ENCODE data around the gene GRK1.
"Not testable (repeated sequence)": the region's sequence is repeated elsewhere in the genome, so short reads cannot be mapped to it uniquely, and the experiment has no call there.

Gene GRK1

GRCh38 chr13:113666951-113667701 is at the start of gene GRK1:
GRK1 (plus strand) TSS chr13:113667219; CDS start chr13:113667387, 168 bp downstream.
- in situ Hi-C loops (cut with MboI; ENCODE audit: low sequenced_read_pairs) = no loop called here

GRCh38 chr13:113617961-113618360 is 49.1 kb upstream of the GRK1 start:
- in situ Hi-C loops (cut with MboI; ENCODE audit: low sequenced_read_pairs) = no loop called here

DNA sequence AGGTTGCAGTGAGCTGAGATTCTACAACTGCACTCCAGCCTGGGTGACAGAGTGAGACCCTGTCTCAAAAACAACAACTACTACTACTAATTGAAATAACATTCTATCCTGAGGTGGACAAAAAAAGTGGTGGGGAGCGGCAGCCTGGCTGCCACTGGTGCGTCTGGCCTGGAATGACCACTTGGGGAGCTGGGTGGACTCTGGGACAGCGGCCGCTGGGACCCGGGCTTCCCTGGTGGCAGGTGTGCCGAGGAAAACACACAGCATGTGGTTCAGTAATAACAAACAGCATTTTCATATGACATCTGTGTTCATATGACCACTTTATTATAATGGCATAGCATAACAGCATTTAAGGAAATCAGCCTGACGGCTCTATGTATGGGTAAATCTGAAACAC is 48.6 kb upstream of the GRK1 start:
- in situ Hi-C loops (cut with MboI; ENCODE audit: low sequenced_read_pairs) = no loop called here

DNA sequence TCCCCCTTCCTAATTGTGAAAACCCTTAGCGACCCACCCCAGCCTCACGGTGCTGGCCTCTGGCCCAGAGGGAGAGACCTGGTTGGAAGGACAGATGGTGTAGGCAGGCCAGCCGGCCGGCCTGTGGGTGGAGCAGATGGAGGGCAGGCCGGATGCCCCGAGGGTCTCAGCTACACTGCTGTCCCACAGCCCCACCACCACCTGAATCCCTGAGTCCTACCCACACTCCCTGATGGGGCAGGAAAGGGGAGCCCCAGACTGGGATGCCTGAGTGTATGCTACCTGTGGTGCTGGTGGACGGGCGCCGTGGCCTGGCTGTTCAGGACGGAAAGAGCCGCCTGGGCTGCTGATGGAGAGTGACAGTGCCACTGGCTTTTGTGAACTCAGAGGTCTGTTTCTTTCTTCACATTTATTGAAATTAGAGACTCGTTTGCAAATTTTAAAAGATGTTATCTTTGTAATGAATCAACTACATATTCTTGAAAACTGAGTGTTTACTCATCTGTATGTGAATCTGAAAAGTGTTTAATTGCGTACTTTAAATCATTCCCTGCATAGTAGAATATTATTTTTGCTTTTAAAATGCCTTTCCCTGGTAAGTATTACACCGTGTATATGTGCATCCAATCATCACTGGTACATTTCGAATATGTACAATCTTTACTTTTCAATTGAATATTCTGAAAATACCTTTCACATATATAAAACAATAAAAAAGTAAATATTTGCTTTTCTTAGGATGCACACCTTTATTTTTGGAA is 46.8 kb upstream of the GRK1 start:
- in situ Hi-C loops (cut with MboI; ENCODE audit: low sequenced_read_pairs) = no loop called here

DNA sequence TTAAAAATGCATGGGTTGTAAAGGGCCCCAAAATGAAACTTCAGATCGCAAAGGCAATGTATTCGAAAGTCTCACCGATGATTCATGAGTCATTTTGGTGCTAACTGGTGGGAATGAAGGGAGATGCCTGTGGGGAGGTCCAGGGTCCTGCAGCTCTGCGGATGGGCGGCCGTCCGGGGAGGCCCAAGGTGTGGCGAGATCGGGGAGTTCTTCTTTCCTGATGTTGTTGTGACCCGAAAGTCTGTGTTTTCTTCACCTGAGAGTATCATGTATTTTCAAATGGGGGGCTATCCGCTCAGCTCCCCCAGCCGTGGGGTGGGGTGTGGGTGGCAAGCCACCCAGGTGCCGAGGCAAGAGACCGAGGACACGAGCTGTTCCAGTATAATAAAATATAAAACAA is 46.0 kb upstream of the GRK1 start:
- in situ Hi-C loops (cut with MboI; ENCODE audit: low sequenced_read_pairs) = no loop called here

GRCh38 chr13:113621498-113621897 is 45.5 kb upstream of the GRK1 start:
- in situ Hi-C loops (cut with MboI; ENCODE audit: low sequenced_read_pairs) = not testable (repeated sequence)

GRCh38 chr13:113621986-113622550 is 45.0 kb upstream of the GRK1 start:
- in situ Hi-C loops (cut with MboI; ENCODE audit: low sequenced_read_pairs) = not testable (repeated sequence)

DNA sequence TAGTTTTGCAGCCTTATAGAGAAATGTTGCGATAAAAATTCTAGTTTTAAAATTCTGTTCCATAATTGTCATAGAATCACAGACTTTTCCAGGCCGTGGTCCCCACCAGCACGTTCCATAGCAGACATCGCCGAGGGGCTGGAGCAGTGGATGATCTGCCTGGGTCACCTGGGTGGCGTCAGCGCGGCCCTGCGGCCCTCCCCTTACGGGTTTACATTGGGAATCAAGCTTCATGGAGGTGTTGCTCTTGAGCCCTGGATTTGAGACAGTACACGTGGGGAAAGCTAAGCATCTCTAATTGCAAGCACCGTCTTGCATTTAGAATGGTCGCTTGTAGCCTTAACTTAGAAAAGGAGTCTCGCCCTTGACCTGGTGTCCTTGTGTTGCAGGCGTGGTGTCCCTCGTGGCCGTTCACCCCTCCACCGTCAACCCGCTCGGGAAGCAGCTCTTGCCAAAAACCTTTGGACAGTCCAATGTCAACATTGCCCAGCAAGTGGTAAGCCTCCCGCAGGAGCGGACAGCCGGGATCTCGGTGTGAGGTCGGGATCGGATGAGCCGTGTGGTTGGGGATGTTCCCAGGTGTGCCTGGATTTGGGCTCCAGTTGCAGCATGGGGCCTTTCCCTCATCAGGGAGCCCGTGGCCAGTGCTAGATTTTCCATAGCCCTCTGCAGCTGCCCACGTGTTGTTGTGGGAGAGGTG is 44.1 kb upstream of the GRK1 start:
- in situ Hi-C loops (cut with MboI; ENCODE audit: low sequenced_read_pairs) = no loop called here

- in situ Hi-C loops (cut with MboI; ENCODE audit: low sequenced_read_pairs) = no loop called here
Observed at GRCh38 chr13:113623491-113624234, 43.4 kb upstream of the GRK1 start.

GRCh38 chr13:113624235-113624587 is 42.8 kb upstream of the GRK1 start:
- in situ Hi-C loops (cut with MboI; ENCODE audit: low sequenced_read_pairs) = no loop called here

GRCh38 chr13:113624640-113625304 is 42.2 kb upstream of the GRK1 start:
- in situ Hi-C loops (cut with MboI; ENCODE audit: low sequenced_read_pairs) = not testable (repeated sequence)

GRCh38 chr13:113625965-113626721 is 40.9 kb upstream of the GRK1 start:
- in situ Hi-C loops (cut with MboI; ENCODE audit: low sequenced_read_pairs) = no loop called here

- in situ Hi-C loops (cut with MboI; ENCODE audit: low sequenced_read_pairs) = no loop called here
Observed at GRCh38 chr13:113627136-113627535, 39.9 kb upstream of the GRK1 start.

DNA sequence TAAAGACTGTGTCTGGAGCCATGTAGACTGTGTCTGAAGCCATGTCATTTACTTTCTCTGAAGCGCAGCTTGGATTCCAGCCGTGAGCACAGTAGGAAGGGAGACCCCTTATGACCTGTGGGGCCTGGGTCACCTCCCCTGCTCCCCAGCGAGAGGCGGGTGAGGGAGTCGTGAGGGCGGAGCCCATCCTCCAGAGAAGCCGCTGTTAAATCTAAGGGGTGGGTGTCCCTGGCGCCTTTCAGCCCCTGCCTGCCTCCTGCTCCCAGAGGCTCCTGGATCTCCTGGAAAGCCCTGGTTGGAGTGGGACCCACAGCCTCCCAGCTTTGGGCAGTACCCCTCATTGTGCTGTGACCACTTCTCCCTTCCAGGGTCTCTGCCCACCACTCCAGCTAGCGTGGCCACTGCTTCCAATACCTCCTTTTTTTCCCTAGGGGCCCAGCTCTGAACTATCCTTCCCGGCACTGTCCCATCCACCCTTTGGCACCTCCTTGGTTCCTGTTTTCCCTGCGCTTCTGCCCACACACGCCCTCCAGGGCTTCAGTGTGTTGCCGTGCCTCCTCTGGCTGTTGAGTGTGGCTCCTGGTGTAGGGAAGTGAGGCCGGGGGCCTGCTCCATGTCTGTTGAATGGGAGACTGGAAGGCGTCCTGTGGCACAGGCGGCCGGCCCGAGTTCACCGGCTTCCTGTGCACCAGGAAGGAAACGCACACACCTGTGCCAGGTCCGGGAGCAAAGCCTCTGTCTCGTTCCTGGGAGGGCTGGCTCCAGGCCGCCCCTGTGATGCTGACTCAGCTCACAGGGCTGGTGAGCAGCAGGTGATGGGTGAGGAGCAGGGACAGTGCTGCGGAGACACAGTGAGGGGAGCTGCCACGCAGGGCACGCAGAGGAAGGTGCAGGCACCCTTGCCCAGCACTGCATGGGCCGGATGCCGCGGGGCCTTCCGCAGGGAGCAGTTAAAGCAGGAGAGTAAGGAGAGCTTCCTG is 38.4 kb upstream of the GRK1 start:
- in situ Hi-C loops (cut with MboI; ENCODE audit: low sequenced_read_pairs) = no loop called here

DNA sequence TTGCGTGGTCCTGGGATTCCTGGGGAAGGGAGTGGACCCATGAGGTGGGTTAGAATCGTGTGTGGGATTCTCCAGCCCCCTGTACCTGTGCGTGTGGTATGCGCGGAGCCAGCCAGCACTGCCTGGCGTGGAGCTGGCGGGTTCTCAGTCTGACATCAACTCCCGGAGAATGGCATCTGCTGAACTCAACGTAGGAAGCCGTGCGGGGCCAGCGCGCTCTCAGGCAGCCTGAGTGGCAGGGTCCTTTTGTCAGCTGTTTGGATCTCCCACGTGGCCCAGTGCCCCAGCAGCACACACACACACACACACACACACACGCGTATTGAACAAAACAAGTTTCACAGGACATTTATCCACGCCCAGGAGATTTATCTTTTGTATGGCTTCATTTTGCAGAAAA is 37.2 kb upstream of the GRK1 start:
- in situ Hi-C loops (cut with MboI; ENCODE audit: low sequenced_read_pairs) = no loop called here

- in situ Hi-C loops (cut with MboI; ENCODE audit: low sequenced_read_pairs) = no loop called here
Observed at GRCh38 chr13:113630296-113630695, 36.7 kb upstream of the GRK1 start.

GRCh38 chr13:113630804-113631203 is 36.2 kb upstream of the GRK1 start:
- in situ Hi-C loops (cut with MboI; ENCODE audit: low sequenced_read_pairs) = no loop called here

DNA sequence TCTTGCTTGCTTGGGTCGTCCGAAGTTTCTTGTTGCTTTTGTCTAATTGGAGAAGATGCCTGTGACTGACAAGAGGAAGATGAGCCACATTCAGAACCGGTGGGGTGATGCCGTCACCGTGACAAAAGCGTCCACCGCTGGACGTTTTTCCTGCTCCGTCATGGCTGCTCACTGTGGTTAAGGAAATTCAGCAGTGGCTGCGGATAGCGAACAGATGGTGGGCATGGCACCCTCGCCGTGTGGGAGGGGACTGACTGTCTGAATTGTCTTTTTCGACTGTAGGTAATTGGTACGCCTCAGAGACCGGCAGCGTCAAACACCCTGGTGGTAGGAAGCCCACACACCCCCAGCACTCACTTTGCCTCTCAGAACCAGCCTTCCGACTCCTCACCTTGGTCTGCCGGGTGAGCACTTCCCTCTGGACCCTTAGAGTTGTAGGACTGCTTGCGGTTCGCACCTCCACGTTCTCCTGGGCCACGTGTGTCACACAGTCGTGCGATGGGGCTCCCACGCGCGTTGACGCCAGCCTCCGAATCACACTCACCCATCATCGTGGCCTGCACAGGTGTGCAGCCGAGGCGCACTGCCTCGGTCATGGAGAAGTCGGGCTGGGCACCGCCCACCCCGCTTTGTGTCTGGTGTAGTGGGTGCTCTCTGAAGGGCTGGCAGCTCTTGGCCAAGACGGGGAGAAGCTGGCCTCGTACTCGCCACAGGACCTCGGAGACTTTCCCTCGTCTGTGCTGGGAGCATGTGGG is 35.5 kb upstream of the GRK1 start:
- in situ Hi-C loops (cut with MboI; ENCODE audit: low sequenced_read_pairs) = no loop called here

All from HL-60/S4 treated with retinoic acid at 250 ng/mL for 4 days and 3 days (cell line).